Measurements from ENCODE around the gene RHOJ. TPM values are rescaled to one million over a fixed set of nuclear protein-coding genes. Genes with fewer than 3 reads are reported as not detected.

The RHOJ gene
- total RNA-seq, 4 donors from 2014 or later: 13.6 to 40.8 (median 25.0) TPM

DNA sequence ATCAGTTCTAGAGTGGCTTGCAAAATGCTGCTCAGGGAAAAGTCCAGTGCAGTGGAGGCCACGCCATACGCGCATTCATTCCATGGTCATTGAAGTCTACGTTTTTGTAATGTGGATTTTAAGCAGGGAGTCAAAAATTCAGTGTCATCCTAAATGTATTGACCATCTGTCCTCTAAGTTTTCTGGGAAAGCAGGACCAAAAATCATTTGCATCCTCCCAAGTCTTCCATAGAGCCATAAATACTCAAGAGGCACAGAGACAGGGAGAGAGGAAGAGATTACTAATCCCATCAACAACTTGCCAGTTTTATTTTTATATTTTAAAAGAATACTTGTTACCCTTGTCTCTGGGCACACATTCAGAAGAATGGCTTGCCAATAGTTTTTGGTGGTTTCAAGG lies 36.9 kb downstream of the RHOJ start:
- TF ChIP-seq CTCF (IDR thresholded peaks at IDR 0.05) (no peak), POLR2A (IDR thresholded peaks at IDR 0.05) (no peak)
- Histone ChIP-seq H3K4me3 (no peak overlapping the region), H3K9me3 (no peaks in the 10 kb centered on the region), H3K27ac (peak overlapping the region in 1 of 2 donors; percentile 16), H3K36me3 (no peaks in the 10 kb centered on the region), H3K27me3 (no peaks in the 10 kb centered on the region), H3K4me1 (no peaks in the 10 kb centered on the region)
- intact Hi-C loops (cut with DNase I; ENCODE audit: low total_unique reads): no loop called here
- no peak for DNase-seq

DNA sequence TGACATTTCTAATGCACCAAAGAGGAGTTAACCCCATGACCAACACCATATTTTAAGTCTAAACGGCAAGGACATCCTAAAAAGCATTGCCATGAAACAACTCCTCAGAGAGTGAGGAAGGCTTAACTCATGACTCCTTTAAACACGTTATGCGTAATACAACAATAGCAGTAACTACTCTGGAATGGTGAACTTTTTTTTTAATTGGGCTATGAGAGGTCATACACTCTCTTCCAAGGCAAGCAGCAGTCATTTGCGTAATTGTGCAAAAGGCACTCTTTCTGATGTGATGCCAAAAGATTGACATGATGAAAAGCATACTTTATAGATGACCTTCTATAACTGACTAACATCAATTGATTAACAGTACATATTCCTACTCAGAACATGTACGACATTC lies 39.4 kb downstream of the RHOJ start:
- Histone ChIP-seq H3K36me3 (no peaks in the 10 kb centered on the region), H3K4me1 (no peaks in the 10 kb centered on the region), H3K27me3 (no peaks in the 10 kb centered on the region), H3K9me3 (no peaks in the 10 kb centered on the region), H3K27ac (no peak overlapping the region), H3K4me3 (no peak overlapping the region)
- TF ChIP-seq CTCF (IDR thresholded peaks at IDR 0.05) (no peak), POLR2A (IDR thresholded peaks at IDR 0.05) (no peak)
- intact Hi-C loops (cut with DNase I; ENCODE audit: low total_unique reads): no loop called here
- no peak for DNase-seq

DNA sequence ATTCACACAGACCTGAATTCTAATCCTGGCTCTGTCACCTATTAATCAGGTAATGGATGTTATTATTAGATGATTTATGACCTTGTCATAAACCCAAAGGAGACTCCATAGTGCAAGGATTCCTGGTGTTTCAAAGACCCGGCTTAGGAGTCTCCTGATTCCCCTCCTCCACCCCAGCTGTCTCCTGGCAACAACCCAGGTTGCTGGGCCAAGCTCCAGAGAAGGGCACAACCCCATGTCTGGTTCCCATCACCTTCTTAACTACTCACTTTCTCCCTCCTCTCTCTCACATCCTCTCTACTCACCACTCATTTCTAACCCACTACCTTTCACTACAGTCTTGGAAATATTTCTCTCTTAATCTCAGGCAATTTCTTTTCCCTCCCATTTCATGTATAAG lies 41.6 kb downstream of the RHOJ start:
- peak; percentile 31 to 58 for DNase-seq
- no peaks in the 10 kb centered on the region for H3K36me3 ChIP-seq
- TF ChIP-seq CTCF (IDR thresholded peaks at IDR 0.05): no peak
- TF ChIP-seq POLR2A (IDR thresholded peaks at IDR 0.05): no peak
- H3K27me3 ChIP-seq: no peaks in the 10 kb centered on the region
- H3K4me3 ChIP-seq: no peak overlapping the region
- intact Hi-C loops (cut with DNase I; ENCODE audit: low total_unique reads): no loop called here
- H3K9me3 ChIP-seq: no peaks in the 10 kb centered on the region
- no peaks in the 10 kb centered on the region for H3K4me1 ChIP-seq
- H3K27ac ChIP-seq: no peak overlapping the region

- TF ChIP-seq CTCF (IDR thresholded peaks at IDR 0.05): no peak
- no peak for TF ChIP-seq POLR2A (IDR thresholded peaks at IDR 0.05)
- H3K4me1 ChIP-seq: no peaks in the 10 kb centered on the region
- H3K4me3 ChIP-seq: no peak overlapping the region
- intact Hi-C loops (cut with DNase I; ENCODE audit: low total_unique reads): no loop called here
- DNase-seq: no peak
- H3K27ac ChIP-seq: peak overlapping the region; percentile 3 to 13
- H3K9me3 ChIP-seq: no peaks in the 10 kb centered on the region
- H3K27me3 ChIP-seq: no peaks in the 10 kb centered on the region
- no peaks in the 10 kb centered on the region for H3K36me3 ChIP-seq
Measured at GRCh38 chr14:63248211-63248610, 44.0 kb downstream of the RHOJ start.

DNA sequence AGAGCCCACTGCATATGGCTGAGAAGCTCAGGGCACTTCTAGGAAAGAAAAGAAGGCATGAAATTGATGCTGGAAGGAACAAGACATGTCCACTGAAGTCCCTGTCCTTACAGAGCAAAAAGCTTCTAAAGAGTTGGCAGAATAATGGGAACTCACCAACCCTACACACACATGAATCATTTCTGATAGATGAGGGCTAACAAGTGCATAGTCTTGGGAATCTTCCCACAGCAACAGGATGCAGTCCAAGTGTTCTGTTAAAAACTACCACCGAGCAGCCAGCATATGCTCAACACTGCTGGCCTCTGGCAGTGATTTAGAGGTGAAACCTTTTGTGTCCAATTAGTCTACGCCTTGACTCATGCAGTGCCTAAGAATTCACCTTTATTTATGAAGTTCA lies 44.8 kb downstream of the RHOJ start:
- Histone ChIP-seq H3K27ac (peak overlapping the region; percentile 3 to 13), H3K27me3 (no peaks in the 10 kb centered on the region), H3K9me3 (no peaks in the 10 kb centered on the region), H3K36me3 (no peaks in the 10 kb centered on the region), H3K4me1 (no peaks in the 10 kb centered on the region), H3K4me3 (no peak overlapping the region)
- intact Hi-C loops (cut with DNase I; ENCODE audit: low total_unique reads): no loop called here
- DNase-seq: peak in 1 of 2 donors; percentile 24
- TF ChIP-seq POLR2A (IDR thresholded peaks at IDR 0.05): no peak
- no peak for TF ChIP-seq CTCF (IDR thresholded peaks at IDR 0.05)
